GM12891 (cell line): Measurements from ENCODE around the gene AGBL2.

ENCODE experiments used
- POLR2A ChIP-seq: IDR thresholded peaks from 2 replicates; pipeline ENCODE4 v1.6.1; 2011; ENCODE audit warnings: low read depth, low read length, control low read depth
- POLR2AphosphoS5 ChIP-seq: IDR thresholded peaks from 2 replicates; pipeline ENCODE4 v1.6.1; 2011; ENCODE audit warnings: low read depth, low read length, control low read depth

- TF ChIP-seq POLR2AphosphoS5 (no peak), POLR2A (no peak)
These were observed 7.9 kb upstream of the AGBL2 start for GRCh38 chr11:47723041-47723440.
